Ovary (tissue), 9 donors: ENCODE measurements around the gene PARD3. TPM values are rescaled to one million over a fixed set of nuclear protein-coding genes. Genes with fewer than 3 reads are reported as not detected.

Experiments used
- DNase-seq, 5 donors: peaks; one replicate each; pipeline ENCODE4 v3.0.0-alpha.2; 2019 to 2020
- H3K27ac ChIP-seq, 2 donors: fragments of 200-600 bp; one replicate each; pipeline versions ENCODE4 v1.5.1 to v1.8.0; 2019 to 2022
- H3K27me3 ChIP-seq: fragments of 200-600 bp; one replicate; pipeline ENCODE4 v1.8.0; 2022
- H3K36me3 ChIP-seq: fragments of 200-600 bp; sonication (generic); one replicate; pipeline ENCODE4 v1.5.1; 2019
- H3K4me1 ChIP-seq: one replicate; pipeline ENCODE4 v1.8.1; 2013; ENCODE audit warnings: mild to moderate bottlenecking, moderate library complexity; ENCODE audit not compliant: insufficient read depth
- H3K4me3 ChIP-seq: fragments of 200-600 bp; sonication (generic); one replicate; pipeline ENCODE4 v1.5.1; 2017
- H3K9me3 ChIP-seq, 2 donors: fragments of 200-600 bp in 1 of 2; sonication (generic) in 1 of 2; one replicate each; pipeline versions ENCODE4 v1.5.1 to v1.8.1; 2013 to 2019; ENCODE audit warnings: mild to moderate bottlenecking in 1 of 2, moderate library complexity in 1 of 2
- EP300 ChIP-seq: sonication (generic); formaldehyde crosslinking; IDR thresholded peaks from one replicate; pipeline ENCODE4 v1.6.1; 2017; ENCODE audit warnings: antibody characterized with exemption
- POLR2A ChIP-seq: fragments of 450-650 bp; IDR thresholded peaks from one replicate; pipeline ENCODE4 v1.6.1; 2017; ENCODE audit warnings: antibody characterized with exemption, mild to moderate bottlenecking, moderate library complexity
- WGBS, 3 donors: extraction: QIAGEN DNeasy Blood & Tissue Kit in 1 of 3; methylation state at CpG; one replicate each; pipeline versions ENCODE4 v1.1.5 to v1.1.7; 2013 to 2017; 5-methylcytosine and 5-hydroxymethylcytosine counted together
- intact Hi-C, 4 donors: fragments of 100-400 bp; cut with DNase I; formaldehyde crosslinking; loops; one replicate each; pipeline versions ENCODE4 v1.11.0 to v1.15.1; 2022 to 2023
- polyA plus RNA-seq, 2 donors: library from polyadenylated mRNA; stranded (reverse); fragments of 200-250 nt in 1 of 2; fragments of 350-450 nt in 1 of 2; fragmentation: Illumina TruSeq in 1 of 2; extraction: RNeasy Lipid Tissue Mini Kit (QIAGEN cat#74804) in 1 of 2; gene quantifications; one replicate each; pipeline ENCODE4 v1.2.3, GENCODE V29; 2013 to 2014
- total RNA-seq, 7 donors: library from RNA; depleted of rRNA in 2 of 7; stranded (reverse); fragments of >200 nt in 2 of 7; fragmentation: NEBNext Ultra II Directional in 3 of 7; extraction: Animal tissue kit (Norgen Biotek cat#: 25700) in 3 of 7; gene quantifications; one replicate each; pipeline versions ENCODE4 v1.1.0 to v1.2.4, GENCODE V29; 2016 to 2023
- TF ChIP-seq, protein P1 (sequence below), 3 donors: fragments of 450-650 bp in 2 of 3; fragments of 200-600 bp in 1 of 3; IDR thresholded peaks; one replicate each; pipeline versions ENCODE4 v1.5.1 to v1.8.0; 2016 to 2022; ENCODE audit warnings: antibody characterized with exemption in 3 of 3, mild to moderate bottlenecking in 1 of 3
- donor health status: DM: no; HTN: no; CAD: no; lungs with moderate emphysema.
- donor health status: DM: no; HTN: no; CAD: no.
- donor health status: Bipolar disorder and iron deficiency.
- donor health status: DM: yes; HTN: yes; CAD: no.
- donor health status: DM: no; HTN: no; CAD: no.
- donor health status: DM: yes; HTN: yes; CAD: no.

Gene PARD3
- total and polyA plus RNA-seq, 9 donors: 31.8 to 92.3 (median 67.1) TPM

DNA sequence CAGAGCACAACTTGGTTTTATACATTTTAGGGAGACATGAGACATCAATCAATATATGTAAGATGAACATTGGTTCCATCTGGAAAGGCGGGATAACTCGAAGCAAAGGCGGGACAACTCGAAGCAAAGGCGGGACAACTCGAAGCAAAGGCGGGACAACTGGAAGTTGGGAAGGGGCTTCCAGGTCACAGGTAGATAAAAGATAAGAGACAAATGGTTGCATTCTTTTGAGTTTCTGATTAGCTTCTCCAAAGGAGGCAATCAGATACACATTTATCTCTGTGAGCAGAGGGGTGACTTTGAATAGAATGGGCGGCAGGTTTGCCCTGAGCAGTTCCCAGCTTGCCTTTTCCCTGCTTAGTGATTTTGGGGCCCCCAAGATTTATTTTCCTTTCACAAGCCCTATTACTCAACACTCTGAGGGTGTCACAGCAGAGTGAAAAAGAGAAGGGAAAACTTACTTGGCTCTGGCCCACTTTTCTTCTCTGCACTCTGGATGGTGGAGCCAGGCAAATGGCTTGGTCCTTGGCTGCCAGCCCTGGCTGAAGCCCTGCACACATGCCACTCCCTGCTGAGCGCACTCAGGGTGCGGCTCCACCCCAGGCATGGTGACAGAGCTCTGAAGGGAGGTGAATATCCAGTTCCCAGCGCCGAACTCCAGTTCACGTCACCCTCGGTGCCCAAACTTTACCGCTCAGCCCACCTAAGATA, 46.7 kb downstream of the PARD3 start:
- WGBS, 3 donors: 85 to 94% (median 93%) methylated on average over 13 to 15 of the region's 15 CpGs
- intact Hi-C loops: no loop called here
- H3K4me1 ChIP-seq: peaks cover 25% of the 10 kb centered on the region
- H3K27me3 ChIP-seq: no peaks in the 10 kb centered on the region
- peak in 2 of 5 donors; percentile 29 to 51 for DNase-seq
- H3K9me3 ChIP-seq: no peaks in the 10 kb centered on the region
- no peak overlapping the region for H3K27ac ChIP-seq
- no peak overlapping the region for H3K4me3 ChIP-seq
- no peaks in the 10 kb centered on the region for H3K36me3 ChIP-seq
- TF ChIP-seq POLR2A (no peak), EP300 (no peak)
- TF ChIP-seq, protein P1, sequence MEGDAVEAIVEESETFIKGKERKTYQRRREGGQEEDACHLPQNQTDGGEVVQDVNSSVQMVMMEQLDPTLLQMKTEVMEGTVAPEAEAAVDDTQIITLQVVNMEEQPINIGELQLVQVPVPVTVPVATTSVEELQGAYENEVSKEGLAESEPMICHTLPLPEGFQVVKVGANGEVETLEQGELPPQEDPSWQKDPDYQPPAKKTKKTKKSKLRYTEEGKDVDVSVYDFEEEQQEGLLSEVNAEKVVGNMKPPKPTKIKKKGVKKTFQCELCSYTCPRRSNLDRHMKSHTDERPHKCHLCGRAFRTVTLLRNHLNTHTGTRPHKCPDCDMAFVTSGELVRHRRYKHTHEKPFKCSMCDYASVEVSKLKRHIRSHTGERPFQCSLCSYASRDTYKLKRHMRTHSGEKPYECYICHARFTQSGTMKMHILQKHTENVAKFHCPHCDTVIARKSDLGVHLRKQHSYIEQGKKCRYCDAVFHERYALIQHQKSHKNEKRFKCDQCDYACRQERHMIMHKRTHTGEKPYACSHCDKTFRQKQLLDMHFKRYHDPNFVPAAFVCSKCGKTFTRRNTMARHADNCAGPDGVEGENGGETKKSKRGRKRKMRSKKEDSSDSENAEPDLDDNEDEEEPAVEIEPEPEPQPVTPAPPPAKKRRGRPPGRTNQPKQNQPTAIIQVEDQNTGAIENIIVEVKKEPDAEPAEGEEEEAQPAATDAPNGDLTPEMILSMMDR (IDR thresholded peaks at IDR 0.05): no peak

DNA sequence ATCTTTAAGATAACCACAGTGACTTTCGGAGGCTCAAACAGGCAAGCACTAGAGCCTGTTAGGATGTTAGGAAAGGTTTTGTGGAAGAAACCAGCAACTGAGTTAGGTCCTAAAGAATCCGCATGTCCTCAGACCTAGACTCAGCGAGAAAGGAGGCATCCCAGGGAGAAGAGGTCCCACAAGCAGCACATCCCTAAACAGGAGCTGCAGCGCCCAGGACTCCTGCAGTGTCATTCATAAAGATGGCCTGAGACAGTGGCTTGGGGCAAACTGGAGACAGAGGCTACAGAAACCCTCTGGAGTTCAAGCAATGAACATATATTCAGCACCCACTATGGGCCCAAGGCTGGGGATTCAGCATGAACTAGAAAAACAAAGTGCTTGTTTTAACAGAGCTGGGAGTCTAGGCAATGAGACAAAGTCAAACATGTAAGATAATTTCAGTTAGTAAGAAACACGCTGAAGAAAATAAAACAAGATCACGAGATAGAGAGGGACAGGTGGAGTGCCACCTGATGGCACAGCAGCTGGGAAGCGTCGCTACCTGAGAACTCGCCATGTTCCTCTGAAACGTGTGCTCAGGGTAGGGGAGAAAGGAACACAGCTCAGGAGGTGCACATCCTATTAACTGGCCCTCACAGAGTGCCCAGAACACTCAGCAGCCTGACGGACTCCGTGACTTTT, 48.1 kb downstream of the PARD3 start:
- Histone ChIP-seq H3K36me3 (no peaks in the 10 kb centered on the region), H3K27ac (no peak overlapping the region), H3K4me3 (no peak overlapping the region), H3K27me3 (no peaks in the 10 kb centered on the region), H3K4me1 (peaks cover 24% of the 10 kb centered on the region), H3K9me3 (no peaks in the 10 kb centered on the region)
- WGBS, 3 donors: 86 to 89% (median 88%) methylated on average over 12 of the region's 12 CpGs
- DNase-seq: no peak
- TF ChIP-seq POLR2A (no peak), EP300 (no peak)
- TF ChIP-seq, protein P1 (IDR thresholded peaks at IDR 0.05): no peak
- intact Hi-C loops: no loop called here

- Histone ChIP-seq H3K9me3 (no peaks in the 10 kb centered on the region), H3K27me3 (no peaks in the 10 kb centered on the region), H3K27ac (no peak overlapping the region), H3K36me3 (no peaks in the 10 kb centered on the region), H3K4me1 (peaks cover 20% of the 10 kb centered on the region), H3K4me3 (no peak overlapping the region)
- TF ChIP-seq EP300: no peak
- TF ChIP-seq POLR2A: no peak
- TF ChIP-seq, protein P1 (IDR thresholded peaks at IDR 0.05): no peak
- WGBS, 3 donors: 6 to 14% (median 9%) methylated on average over 1 of the region's 1 CpG
- no peak for DNase-seq
- intact Hi-C loops: no loop called here
Observed at GRCh38 chr10:34766266-34766600, 48.9 kb downstream of the PARD3 start.

DNA sequence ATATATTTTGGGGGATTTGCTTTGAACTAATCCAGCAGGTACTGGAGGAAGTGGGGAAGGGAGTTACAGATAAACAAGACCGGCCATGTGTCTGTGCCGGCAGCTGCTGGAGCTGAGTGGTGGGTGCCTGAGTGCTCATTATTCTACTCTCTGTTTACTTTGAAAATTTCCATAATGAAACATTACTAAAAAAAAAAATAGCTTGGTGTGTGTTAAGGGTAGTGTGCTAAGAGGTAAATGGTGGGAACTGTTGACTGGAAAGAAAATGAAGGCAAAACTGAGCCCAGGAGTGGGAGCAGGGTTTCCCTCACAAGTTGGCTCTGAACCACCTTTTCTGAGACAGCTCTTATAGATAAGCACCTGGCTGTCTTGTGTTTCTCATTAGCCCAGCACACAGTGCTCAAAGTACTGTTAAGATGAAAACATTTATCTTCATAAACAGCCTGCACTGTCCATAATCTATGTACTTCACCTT, 50.6 kb downstream of the PARD3 start:
- H3K36me3 ChIP-seq: no peaks in the 10 kb centered on the region
- TF ChIP-seq POLR2A: no peak
- no peak for TF ChIP-seq EP300
- TF ChIP-seq, protein P1 (IDR thresholded peaks at IDR 0.05): no peak
- intact Hi-C loops: no loop called here
- no peak for DNase-seq
- 39 to 53% (median 52%) methylated on average over 2 of the region's 2 CpGs for WGBS, 3 donors
- no peak overlapping the region for H3K27ac ChIP-seq
- no peak overlapping the region for H3K4me3 ChIP-seq
- H3K9me3 ChIP-seq: no peaks in the 10 kb centered on the region
- H3K27me3 ChIP-seq: no peaks in the 10 kb centered on the region
- H3K4me1 ChIP-seq: peaks cover 17% of the 10 kb centered on the region
